ENCODE results near the gene CFTR.

CFTR gene

GRCh38 chr7:117682681-117683385 is 203.0 kb downstream of the CFTR start:
- no peak overlapping the region for H2AFZ ChIP-seq (ENCODE audit: low read length)
- H3K9me3 ChIP-seq (ENCODE audit: low read length): no peaks in the 10 kb centered on the region
- TF ChIP-seq CTCF (IDR thresholded peaks at IDR 0.05; ENCODE audit: low read length): no peak
- TF ChIP-seq EZH2 (IDR thresholded peaks at IDR 0.05; ENCODE audit: borderline replicate concordance, low read length): no peak
- H3K4me3 ChIP-seq (ENCODE audit: low read depth, low read length, poor library complexity, severe bottlenecking): no peak overlapping the region
- no peaks in the 10 kb centered on the region for H3K9me2 ChIP-seq (ENCODE audit: low read depth, low read length)
- H3K4me2 ChIP-seq (ENCODE audit: low read length): no peak overlapping the region
- no peak overlapping the region for H3K9ac ChIP-seq (ENCODE audit: low read length)
- H3K79me2 ChIP-seq (ENCODE audit: insufficient read depth, low read length): no peaks in the 10 kb centered on the region
- H3K36me3 ChIP-seq (ENCODE audit: insufficient read depth, low read length): no peaks in the 10 kb centered on the region
- H3F3A ChIP-seq (ENCODE audit: insufficient read depth, low read length): no peaks in the 10 kb centered on the region
- H4K20me1 ChIP-seq (ENCODE audit: insufficient read depth, low read length): no peaks in the 10 kb centered on the region
- H3K27me3 ChIP-seq (ENCODE audit: insufficient read depth, low read length): no peaks in the 10 kb centered on the region
- no peaks in the 10 kb centered on the region for H3K4me1 ChIP-seq (ENCODE audit: insufficient read depth, low read length, severe bottlenecking)
- no peak overlapping the region for H3K27ac ChIP-seq (ENCODE audit: low read depth, low read length, poor library complexity, severe bottlenecking)

GRCh38 chr7:117683430-117684175 is 203.8 kb downstream of the CFTR start:
- Histone ChIP-seq H3K79me2 (ENCODE audit: insufficient read depth, low read length) (no peaks in the 10 kb centered on the region), H4K20me1 (ENCODE audit: insufficient read depth, low read length) (no peaks in the 10 kb centered on the region), H3K4me2 (ENCODE audit: low read length) (no peak overlapping the region), H3K27ac (ENCODE audit: low read depth, low read length, poor library complexity, severe bottlenecking) (no peak overlapping the region), H3K9me3 (ENCODE audit: low read length) (no peaks in the 10 kb centered on the region), H3K4me3 (ENCODE audit: low read depth, low read length, poor library complexity, severe bottlenecking) (no peak overlapping the region), H2AFZ (ENCODE audit: low read length) (no peak overlapping the region), H3K4me1 (ENCODE audit: insufficient read depth, low read length, severe bottlenecking) (no peaks in the 10 kb centered on the region), H3K9me2 (ENCODE audit: low read depth, low read length) (no peaks in the 10 kb centered on the region), H3F3A (ENCODE audit: insufficient read depth, low read length) (no peaks in the 10 kb centered on the region), H3K9ac (ENCODE audit: low read length) (no peak overlapping the region), H3K27me3 (ENCODE audit: insufficient read depth, low read length) (no peaks in the 10 kb centered on the region), H3K36me3 (ENCODE audit: insufficient read depth, low read length) (no peaks in the 10 kb centered on the region)
- TF ChIP-seq CTCF (IDR thresholded peaks at IDR 0.05; ENCODE audit: low read length) (no peak), EZH2 (IDR thresholded peaks at IDR 0.05; ENCODE audit: borderline replicate concordance, low read length) (no peak)

- Histone ChIP-seq H4K20me1 (ENCODE audit: insufficient read depth, low read length) (no peaks in the 10 kb centered on the region), H3K4me3 (ENCODE audit: low read depth, low read length, poor library complexity, severe bottlenecking) (no peak overlapping the region), H3K4me2 (ENCODE audit: low read length) (no peak overlapping the region), H3K79me2 (ENCODE audit: insufficient read depth, low read length) (no peaks in the 10 kb centered on the region), H3K9me2 (ENCODE audit: low read depth, low read length) (no peaks in the 10 kb centered on the region), H3K9me3 (ENCODE audit: low read length) (no peaks in the 10 kb centered on the region), H3K9ac (ENCODE audit: low read length) (no peak overlapping the region), H2AFZ (ENCODE audit: low read length) (no peak overlapping the region), H3K27me3 (ENCODE audit: insufficient read depth, low read length) (no peaks in the 10 kb centered on the region), H3K27ac (ENCODE audit: low read depth, low read length, poor library complexity, severe bottlenecking) (no peak overlapping the region), H3F3A (ENCODE audit: insufficient read depth, low read length) (no peaks in the 10 kb centered on the region), H3K4me1 (ENCODE audit: insufficient read depth, low read length, severe bottlenecking) (no peaks in the 10 kb centered on the region), H3K36me3 (ENCODE audit: insufficient read depth, low read length) (no peaks in the 10 kb centered on the region)
- no peak for TF ChIP-seq CTCF (IDR thresholded peaks at IDR 0.05; ENCODE audit: low read length)
- no peak for TF ChIP-seq EZH2 (IDR thresholded peaks at IDR 0.05; ENCODE audit: borderline replicate concordance, low read length)
Observed at GRCh38 chr7:117685795-117686194, 206.0 kb downstream of the CFTR start.

Measured in OCI-LY1 (cell line).